ENCODE measurements around the gene MED12L. TPM values are rescaled to one million over a fixed set of nuclear protein-coding genes. Genes with fewer than 3 reads are reported as not detected.

Gene MED12L
- polyA plus RNA-seq, 1 of the 3 experiments (the other 2 are of a cell fraction): 0.03 TPM

DNA sequence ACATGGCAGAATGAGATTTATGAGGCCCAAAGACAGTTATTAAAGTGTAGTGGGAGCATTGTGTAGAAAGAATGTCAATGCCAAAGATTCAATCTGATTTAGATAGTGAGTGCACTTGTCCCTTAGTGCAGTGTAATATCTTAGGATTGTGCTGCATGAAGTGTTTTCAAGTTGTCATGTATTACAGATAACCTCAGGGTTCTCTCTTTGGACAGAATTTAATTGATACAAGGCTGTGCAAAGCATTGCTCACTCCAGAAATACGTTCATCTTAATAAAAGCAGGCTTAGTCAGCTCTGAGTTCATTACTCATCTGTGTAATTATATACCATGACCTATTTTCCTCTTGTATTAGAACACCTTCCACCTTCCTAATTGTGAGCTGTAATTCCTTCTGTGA, 133.6 kb downstream of the MED12L start (continued):
- TF ChIP-seq POLR2AphosphoS5 (IDR thresholded peaks at IDR 0.05; ENCODE audit: low read depth, low read length) (no peak; the same call in 1 of the 2 replicates), CHD2 (IDR thresholded peaks at IDR 0.05; ENCODE audit: low read length, partially characterized antibody) (no peak), TAF1 (IDR thresholded peaks at IDR 0.05; ENCODE audit: borderline replicate concordance, low read depth, low read length) (no peak), MXI1 (IDR thresholded peaks at IDR 0.05; ENCODE audit: low read depth, low read length) (no peak), GATA2 (CRISPR knock-in tag; IDR thresholded peaks at IDR 0.05) (no peak), NFIC (IDR thresholded peaks at IDR 0.05; ENCODE audit: borderline replicate concordance) (0 out of 2 replicates have a peak, but pooled peaks have one; percentile 16), CTCF (IDR thresholded peaks at IDR 0.05) (no peak), RFX5 (IDR thresholded peaks at IDR 0.05; ENCODE audit: low read length) (no peak)

DNA sequence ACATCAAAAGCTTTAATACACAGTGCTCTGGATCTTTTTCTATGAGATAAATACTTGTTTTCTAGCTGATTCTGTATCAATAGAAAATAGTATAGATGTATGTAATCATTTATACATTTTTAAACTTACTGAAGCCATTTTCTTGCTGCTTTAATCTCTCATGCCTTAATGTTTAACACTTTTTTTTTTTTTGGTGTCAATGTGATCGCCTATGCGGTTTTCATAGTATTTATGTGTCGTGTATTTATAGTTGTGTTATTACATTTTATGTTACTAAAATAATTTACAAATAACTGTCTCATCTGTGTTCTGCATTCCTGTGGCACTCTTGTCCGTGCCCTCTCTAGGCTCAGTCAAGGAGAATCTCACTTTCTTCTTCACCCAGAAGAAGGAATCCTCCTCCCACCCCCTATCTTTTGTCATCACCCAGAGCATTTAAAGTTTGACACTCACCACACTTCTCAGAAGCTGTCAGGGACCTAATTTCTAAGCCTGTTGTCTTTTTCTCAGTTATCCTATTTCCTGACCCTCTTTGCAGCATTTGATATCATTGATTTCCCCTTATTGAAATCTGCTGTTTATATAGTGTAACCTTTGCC, 138.9 kb downstream of the MED12L start:
- POLR2A ChIA-PET: no interaction called here
- WGBS (ENCODE audit: low lambda C conversion rate): 77% methylated on average over 4 of the region's 4 CpGs
- H4K20me1 ChIP-seq (ENCODE audit: insufficient read depth): no peaks in the 10 kb centered on the region
- no peak overlapping the region for H3K4me2 ChIP-seq
- CTCF ChIA-PET: interaction anchor here (0.5 to 7.4 kb wide), 7 partner anchors 17 to 157 kb away, joined by 3 to 63 read pairs (median 3); partner anchors contain the start of gene P2RY14
- H3K4me1 ChIP-seq (ENCODE audit: control insufficient read depth in 1 of 2, insufficient read depth in 2 of 2, low read depth in 1 of 2, low read length in 1 of 2): peaks cover 0 to 3% of the 10 kb centered on the region in 2 experiments; a peak in 2 of 4 replicates
- H3K9ac ChIP-seq: no peak overlapping the region
- no peaks in the 10 kb centered on the region for H3K9me3 ChIP-seq
- H3K27me3 ChIP-seq (ENCODE audit: insufficient read depth): no peaks in the 10 kb centered on the region
- H3K4me3 ChIP-seq (ENCODE audit: low read depth in 2 of 2, low read length in 1 of 2): no peak overlapping the region
- peaks cover 3% of the 10 kb centered on the region for H3F3A ChIP-seq (replicated peaks; ENCODE audit: insufficient read depth)
- H2AFZ ChIP-seq (ENCODE audit: low read depth): no peak overlapping the region
- H3K36me3 ChIP-seq (replicated peaks in 1 of 2; ENCODE audit: control insufficient read depth in 1 of 2, insufficient read depth in 2 of 2, low read length in 1 of 2): no peaks in the 10 kb centered on the region
- H3K9me2 ChIP-seq: no peaks in the 10 kb centered on the region
- H3K27ac ChIP-seq (ENCODE audit: low read depth in 2 of 2, low read length in 1 of 2): no peak overlapping the region
- no peaks in the 10 kb centered on the region for H3K79me2 ChIP-seq (ENCODE audit: insufficient read depth)
- TF ChIP-seq MAX (IDR thresholded peaks at IDR 0.05; ENCODE audit: low read depth) (no peak), USF2 (IDR thresholded peaks at IDR 0.05; ENCODE audit: borderline replicate concordance, low read depth, low read length) (no peak), SMC3 (IDR thresholded peaks at IDR 0.05; ENCODE audit: low read depth, low read length) (no peak), RCOR1 (IDR thresholded peaks at IDR 0.05; ENCODE audit: low read length) (no peak), MEF2A (IDR thresholded peaks at IDR 0.05; ENCODE audit: borderline replicate concordance, low read depth) (no peak), JUND (IDR thresholded peaks at IDR 0.05) (no peak), GABPA (IDR thresholded peaks at IDR 0.05; ENCODE audit: low read depth) (no peak), GATA2 (CRISPR knock-in tag; IDR thresholded peaks at IDR 0.05) (no peak), RFX5 (IDR thresholded peaks at IDR 0.05; ENCODE audit: low read length) (no peak)
- TF ChIP-seq, protein P1, sequence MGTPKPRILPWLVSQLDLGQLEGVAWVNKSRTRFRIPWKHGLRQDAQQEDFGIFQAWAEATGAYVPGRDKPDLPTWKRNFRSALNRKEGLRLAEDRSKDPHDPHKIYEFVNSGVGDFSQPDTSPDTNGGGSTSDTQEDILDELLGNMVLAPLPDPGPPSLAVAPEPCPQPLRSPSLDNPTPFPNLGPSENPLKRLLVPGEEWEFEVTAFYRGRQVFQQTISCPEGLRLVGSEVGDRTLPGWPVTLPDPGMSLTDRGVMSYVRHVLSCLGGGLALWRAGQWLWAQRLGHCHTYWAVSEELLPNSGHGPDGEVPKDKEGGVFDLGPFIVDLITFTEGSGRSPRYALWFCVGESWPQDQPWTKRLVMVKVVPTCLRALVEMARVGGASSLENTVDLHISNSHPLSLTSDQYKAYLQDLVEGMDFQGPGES (IDR thresholded peaks at IDR 0.05; ENCODE audit: low read depth, low read length): no peak
- DNase-seq: no peak

Data from SK-N-SH (cell line).